ENCODE results near the gene KIF26B. TPM values are rescaled to one million over a fixed set of nuclear protein-coding genes. Genes with fewer than 3 reads are reported as not detected.

Gene KIF26B
- total RNA-seq, 1 experiment from 2014 or later, result 1.2 TPM

DNA sequence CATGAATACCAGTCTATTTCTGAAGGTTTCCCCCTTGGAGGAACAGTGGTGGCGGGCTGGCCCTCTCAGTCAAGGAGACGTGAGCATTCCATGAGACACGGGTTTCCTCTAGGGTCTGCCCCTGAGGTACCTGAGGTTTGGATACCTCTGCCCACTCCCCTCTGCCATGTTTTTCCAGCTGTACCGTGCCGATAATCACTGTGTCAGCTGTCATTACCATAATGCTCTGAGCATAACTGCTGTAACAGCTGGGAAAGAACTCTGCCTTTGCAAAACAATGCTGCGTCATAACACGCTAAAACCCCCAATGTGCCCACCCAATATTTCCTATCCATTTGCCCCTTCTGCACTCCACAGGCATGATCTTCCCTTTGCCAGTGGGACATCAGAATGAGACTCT is 425.1 kb downstream of the KIF26B start (continued):
- TF ChIP-seq CBFB (CRISPR knock-in tag; IDR thresholded peaks at IDR 0.05; ENCODE audit: low read depth), result no peak

DNA sequence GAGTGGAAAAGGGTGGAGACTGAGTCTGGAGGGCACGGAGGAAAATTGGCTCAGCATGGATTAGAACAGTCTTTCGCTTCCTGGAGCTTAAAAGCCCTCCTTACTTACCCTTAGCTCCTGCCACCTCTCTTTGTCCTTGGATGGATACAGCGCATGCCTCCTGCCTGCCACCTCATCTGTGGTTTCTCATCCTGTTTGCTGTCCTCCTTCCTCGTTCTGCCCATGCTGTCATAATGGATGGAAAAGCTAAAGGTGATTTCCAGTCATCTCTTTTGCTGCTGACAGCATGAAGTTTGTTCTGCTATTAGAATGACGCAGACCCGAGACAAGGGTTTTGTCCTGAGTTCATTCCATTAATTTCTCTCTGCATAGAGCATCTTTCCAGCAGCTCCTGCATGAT is 425.9 kb downstream of the KIF26B start:
- peaks cover 6% of the 10 kb centered on the region; the same call in 1 of the 2 replicates for H3K4me1 Mint-ChIP-seq
- CTCF ChIA-PET, result no interaction called here
- POLR2A ChIA-PET, result no interaction called here

GRCh38 chr1:245582026-245582425 is 427.2 kb downstream of the KIF26B start:
- H3K4me3 Mint-ChIP-seq, result no peak overlapping the region
- H3K27ac Mint-ChIP-seq, result no peak overlapping the region
- ChIA-PET POLR2A (no interaction called here), CTCF (no interaction called here)
- TF ChIP-seq ETV6 (CRISPR knock-in tag; IDR thresholded peaks at IDR 0.05) (no peak), KAT7 (CRISPR knock-in tag; IDR thresholded peaks at IDR 0.05; ENCODE audit: borderline replicate concordance) (no peak), FOXP1 (CRISPR knock-in tag; IDR thresholded peaks at IDR 0.05; ENCODE audit: borderline replicate concordance) (no peak), NFE2L1 (CRISPR knock-in tag; IDR thresholded peaks at IDR 0.05) (no peak), ZNF232 (CRISPR knock-in tag; IDR thresholded peaks at IDR 0.05) (no peak), NR1H2 (CRISPR knock-in tag; IDR thresholded peaks at IDR 0.05) (no peak), STAT6 (CRISPR knock-in tag; conservative IDR thresholded peaks at IDR 0.05; ENCODE audit: low read depth) (no peak)
- TF ChIP-seq, protein P1, sequence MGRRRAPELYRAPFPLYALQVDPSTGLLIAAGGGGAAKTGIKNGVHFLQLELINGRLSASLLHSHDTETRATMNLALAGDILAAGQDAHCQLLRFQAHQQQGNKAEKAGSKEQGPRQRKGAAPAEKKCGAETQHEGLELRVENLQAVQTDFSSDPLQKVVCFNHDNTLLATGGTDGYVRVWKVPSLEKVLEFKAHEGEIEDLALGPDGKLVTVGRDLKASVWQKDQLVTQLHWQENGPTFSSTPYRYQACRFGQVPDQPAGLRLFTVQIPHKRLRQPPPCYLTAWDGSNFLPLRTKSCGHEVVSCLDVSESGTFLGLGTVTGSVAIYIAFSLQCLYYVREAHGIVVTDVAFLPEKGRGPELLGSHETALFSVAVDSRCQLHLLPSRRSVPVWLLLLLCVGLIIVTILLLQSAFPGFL (CRISPR knock-in tag; IDR thresholded peaks at IDR 0.05; ENCODE audit: borderline replicate concordance), result no peak
- TF ChIP-seq, protein P2, sequence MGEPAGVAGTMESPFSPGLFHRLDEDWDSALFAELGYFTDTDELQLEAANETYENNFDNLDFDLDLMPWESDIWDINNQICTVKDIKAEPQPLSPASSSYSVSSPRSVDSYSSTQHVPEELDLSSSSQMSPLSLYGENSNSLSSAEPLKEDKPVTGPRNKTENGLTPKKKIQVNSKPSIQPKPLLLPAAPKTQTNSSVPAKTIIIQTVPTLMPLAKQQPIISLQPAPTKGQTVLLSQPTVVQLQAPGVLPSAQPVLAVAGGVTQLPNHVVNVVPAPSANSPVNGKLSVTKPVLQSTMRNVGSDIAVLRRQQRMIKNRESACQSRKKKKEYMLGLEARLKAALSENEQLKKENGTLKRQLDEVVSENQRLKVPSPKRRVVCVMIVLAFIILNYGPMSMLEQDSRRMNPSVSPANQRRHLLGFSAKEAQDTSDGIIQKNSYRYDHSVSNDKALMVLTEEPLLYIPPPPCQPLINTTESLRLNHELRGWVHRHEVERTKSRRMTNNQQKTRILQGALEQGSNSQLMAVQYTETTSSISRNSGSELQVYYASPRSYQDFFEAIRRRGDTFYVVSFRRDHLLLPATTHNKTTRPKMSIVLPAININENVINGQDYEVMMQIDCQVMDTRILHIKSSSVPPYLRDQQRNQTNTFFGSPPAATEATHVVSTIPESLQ (CRISPR knock-in tag; IDR thresholded peaks at IDR 0.05), result no peak
- TF ChIP-seq, protein P3, sequence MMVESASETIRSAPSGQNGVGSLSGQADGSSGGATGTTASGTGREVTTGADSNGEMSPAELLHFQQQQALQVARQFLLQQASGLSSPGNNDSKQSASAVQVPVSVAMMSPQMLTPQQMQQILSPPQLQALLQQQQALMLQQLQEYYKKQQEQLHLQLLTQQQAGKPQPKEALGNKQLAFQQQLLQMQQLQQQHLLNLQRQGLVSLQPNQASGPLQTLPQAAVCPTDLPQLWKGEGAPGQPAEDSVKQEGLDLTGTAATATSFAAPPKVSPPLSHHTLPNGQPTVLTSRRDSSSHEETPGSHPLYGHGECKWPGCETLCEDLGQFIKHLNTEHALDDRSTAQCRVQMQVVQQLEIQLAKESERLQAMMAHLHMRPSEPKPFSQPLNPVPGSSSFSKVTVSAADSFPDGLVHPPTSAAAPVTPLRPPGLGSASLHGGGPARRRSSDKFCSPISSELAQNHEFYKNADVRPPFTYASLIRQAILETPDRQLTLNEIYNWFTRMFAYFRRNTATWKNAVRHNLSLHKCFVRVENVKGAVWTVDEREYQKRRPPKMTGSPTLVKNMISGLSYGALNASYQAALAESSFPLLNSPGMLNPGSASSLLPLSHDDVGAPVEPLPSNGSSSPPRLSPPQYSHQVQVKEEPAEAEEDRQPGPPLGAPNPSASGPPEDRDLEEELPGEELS (CRISPR knock-in tag; IDR thresholded peaks at IDR 0.05), result no peak
- TF ChIP-seq, protein P4, sequence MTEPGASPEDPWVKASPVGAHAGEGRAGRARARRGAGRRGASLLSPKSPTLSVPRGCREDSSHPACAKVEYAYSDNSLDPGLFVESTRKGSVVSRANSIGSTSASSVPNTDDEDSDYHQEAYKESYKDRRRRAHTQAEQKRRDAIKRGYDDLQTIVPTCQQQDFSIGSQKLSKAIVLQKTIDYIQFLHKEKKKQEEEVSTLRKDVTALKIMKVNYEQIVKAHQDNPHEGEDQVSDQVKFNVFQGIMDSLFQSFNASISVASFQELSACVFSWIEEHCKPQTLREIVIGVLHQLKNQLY (CRISPR knock-in tag; IDR thresholded peaks at IDR 0.05), result no peak
- peaks cover 6% of the 10 kb centered on the region; the same call in 1 of the 2 replicates for H3K4me1 Mint-ChIP-seq
- no peaks in the 10 kb centered on the region for H3K9me3 Mint-ChIP-seq
- no peaks in the 10 kb centered on the region for H3K36me3 Mint-ChIP-seq
- no peak for DNase-seq (ENCODE audit: low spot score)
- H3K27me3 Mint-ChIP-seq (ENCODE audit: low read depth), result no peaks in the 10 kb centered on the region
- ATAC-seq, result no peak

More for the DNA sequence above, 425.9 kb downstream of the KIF26B start:
- Mint-ChIP-seq H3K9me3 (no peaks in the 10 kb centered on the region), H3K27ac (no peak overlapping the region), H3K36me3 (no peaks in the 10 kb centered on the region), H3K4me3 (no peak overlapping the region), H3K27me3 (ENCODE audit: low read depth) (no peaks in the 10 kb centered on the region)
- TF ChIP-seq ZNF121 (CRISPR knock-in tag; IDR thresholded peaks at IDR 0.05), result no peak
- no peak for TF ChIP-seq SP1 (CRISPR knock-in tag; conservative IDR thresholded peaks at IDR 0.05)
- no peak for ATAC-seq
- no peak for DNase-seq (ENCODE audit: low spot score)
